Prostate gland (tissue), 2 donors: Measurements from ENCODE around the gene TTC27. TPM values are rescaled to one million over a fixed set of nuclear protein-coding genes. Genes with fewer than 3 reads are reported as not detected.
"Not testable (repeated sequence)": the region's sequence is repeated elsewhere in the genome, so short reads cannot be mapped to it uniquely, and the experiment has no call there.

Experiments used
- DNase-seq: peaks from one replicate; pipeline ENCODE4 v3.0.0-alpha.2; 2019; ENCODE audit warnings: low spot score
- H3K27ac ChIP-seq, 2 donors: fragments of 200-600 bp; sonication (generic); 2 replicates each; pipeline ENCODE4 v1.5.1; 2017 to 2019
- H3K27me3 ChIP-seq: fragments of 200-600 bp; sonication (generic); replicated peaks from 2 replicates; pipeline ENCODE4 v1.5.1; 2019; ENCODE audit not compliant: insufficient read depth
- H3K36me3 ChIP-seq, 2 donors: fragments of 200-600 bp; sonication (generic); 1 replicate in 1 of 2; 2 replicates in 1 of 2; pipeline versions ENCODE4 v1.5.1 to v1.8.1; 2017 to 2019
- H3K4me1 ChIP-seq: fragments of 200-600 bp; sonication (generic); replicated peaks from 2 replicates; pipeline ENCODE4 v1.5.1; 2019
- H3K4me3 ChIP-seq, 2 donors: fragments of 200-600 bp; sonication (generic); 2 replicates each; pipeline ENCODE4 v1.5.1; 2017 to 2019
- H3K9me3 ChIP-seq: fragments of 200-600 bp; sonication (generic); 2 replicates; pipeline ENCODE4 v1.5.1; 2017
- CTCF ChIP-seq, 4 experiments: fragments of 200-600 bp in 2 of 4; fragments of 450-650 bp in 2 of 4; sonication (generic) in 2 of 4; IDR thresholded peaks; 1 replicate in 3 of 4; 2 replicates in 1 of 4; pipeline ENCODE4 v1.5.1; 2016 to 2019; ENCODE audit warnings: antibody characterized with exemption in 4 of 4, mild to moderate bottlenecking in 2 of 4, moderate library complexity in 2 of 4
- POLR2A ChIP-seq: fragments of 450-650 bp; IDR thresholded peaks from one replicate; pipeline ENCODE4 v1.6.1; 2016; ENCODE audit warnings: antibody characterized with exemption, mild to moderate bottlenecking
- POLR2AphosphoS5 ChIP-seq: sonication (generic); formaldehyde crosslinking; IDR thresholded peaks from one replicate; pipeline ENCODE4 v1.6.1; 2017; ENCODE audit warnings: antibody characterized with exemption
- WGBS: methylation state at CpG from one replicate; pipeline ENCODE4 v1.1.5; 2018; 5-methylcytosine and 5-hydroxymethylcytosine counted together
- intact Hi-C: fragments of 100-400 bp; cut with DNase I; formaldehyde crosslinking; loops from one replicate; pipeline ENCODE4 v1.14.2; 2022
- total RNA-seq, 2 donors: library from RNA; depleted of rRNA; stranded (reverse); fragments of >200 nt; gene quantifications; one replicate each; pipeline ENCODE4 v1.1.0, GENCODE V29; 2016

TTC27 gene
- total RNA-seq, 2 donors from 2014 or later: 13.0 to 15.6 TPM

GRCh38 chr2:32752952-32753351 is 125.1 kb downstream of the TTC27 start:
- Histone ChIP-seq H3K36me3 (no peaks in the 10 kb centered on the region), H3K4me1 (no peaks in the 10 kb centered on the region), H3K9me3 (no peaks in the 10 kb centered on the region), H3K27me3 (no peaks in the 10 kb centered on the region), H3K4me3 (no peak overlapping the region), H3K27ac (no peak overlapping the region)
- intact Hi-C loops: no loop called here
- TF ChIP-seq CTCF (IDR thresholded peaks at IDR 0.05): no peak
- 94% methylated on average over 5 of the region's 5 CpGs for WGBS
- DNase-seq: no peak

DNA sequence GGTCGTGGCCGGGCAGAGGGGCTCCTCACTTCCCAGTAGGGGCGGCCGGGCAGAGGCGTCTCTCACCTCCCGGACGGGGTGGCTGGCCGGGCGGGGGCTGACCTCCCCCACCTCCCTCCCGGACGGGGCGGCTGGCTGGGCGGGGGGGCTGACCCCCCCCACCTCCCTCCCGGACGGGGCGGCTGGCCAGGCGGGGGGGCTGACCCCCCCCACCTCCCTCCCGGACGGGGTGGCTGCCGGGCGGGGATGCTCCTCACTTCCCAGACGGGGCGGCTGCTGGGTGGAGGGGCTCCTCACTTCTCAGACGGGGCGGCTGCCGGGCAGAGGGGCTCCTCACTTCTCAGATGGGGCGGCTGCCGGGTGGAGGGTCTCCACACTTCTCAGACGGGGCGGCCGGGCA is 126.8 kb downstream of the TTC27 start:
- H3K27me3 ChIP-seq, H3K9me3 ChIP-seq, DNase-seq, intact Hi-C loops, H3K4me1 ChIP-seq, H3K4me3 ChIP-seq, H3K27ac ChIP-seq, H3K36me3 ChIP-seq: not testable (repeated sequence)
- 95% methylated on average over 21 of the region's 31 CpGs for WGBS

- DNase-seq: no peak
- intact Hi-C loops: no loop called here
These were observed 127.8 kb downstream of the TTC27 start for GRCh38 chr2:32755666-32756065.

DNA sequence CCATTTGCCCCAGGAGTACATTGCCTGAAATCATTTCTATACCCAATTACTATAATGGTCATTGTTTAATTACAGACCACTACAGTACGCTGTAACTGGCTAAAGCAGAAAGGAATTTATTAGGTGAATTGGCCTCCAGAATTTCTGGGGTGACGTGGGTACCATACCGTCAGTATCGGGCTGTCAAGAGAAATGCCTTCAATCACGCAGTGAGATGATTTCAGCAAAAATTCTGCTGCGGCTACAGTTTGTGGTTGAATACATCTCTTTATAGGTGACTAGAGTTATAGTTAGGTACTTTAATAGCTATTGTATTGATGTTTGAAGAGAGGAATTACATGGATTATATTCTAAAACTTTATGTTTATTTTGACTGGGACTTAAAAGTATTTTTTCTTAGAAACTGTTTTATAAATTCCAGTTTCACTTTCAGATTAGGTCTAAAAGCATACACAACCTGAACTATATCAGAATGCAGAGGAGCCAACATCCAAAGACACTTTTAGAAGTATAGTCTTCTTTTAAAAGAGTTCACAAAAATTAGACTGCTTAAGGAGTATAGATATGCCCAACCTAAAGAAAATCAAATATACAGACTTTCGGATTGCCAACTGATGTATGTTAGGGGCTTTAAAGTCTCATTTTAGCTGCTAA is 128.4 kb downstream of the TTC27 start:
- no peak for TF ChIP-seq CTCF (IDR thresholded peaks at IDR 0.05)
- no peak for TF ChIP-seq POLR2A
- no peak for TF ChIP-seq POLR2AphosphoS5
- no peak for DNase-seq
- no peaks in the 10 kb centered on the region for H3K4me1 ChIP-seq
- H3K27me3 ChIP-seq: no peaks in the 10 kb centered on the region
- H3K27ac ChIP-seq: no peak overlapping the region
- H3K36me3 ChIP-seq: no peaks in the 10 kb centered on the region
- 75% methylated on average over 7 of the region's 7 CpGs for WGBS
- no peak overlapping the region for H3K4me3 ChIP-seq
- intact Hi-C loops: no loop called here
- H3K9me3 ChIP-seq: no peaks in the 10 kb centered on the region

More at GRCh38 chr2:32755666-32756065, 127.8 kb downstream of the TTC27 start:
- TF ChIP-seq CTCF (IDR thresholded peaks at IDR 0.05) (no peak), POLR2AphosphoS5 (no peak), POLR2A (no peak)
- Histone ChIP-seq H3K27ac (no peak overlapping the region), H3K36me3 (no peaks in the 10 kb centered on the region), H3K4me1 (no peaks in the 10 kb centered on the region), H3K27me3 (no peaks in the 10 kb centered on the region), H3K9me3 (no peaks in the 10 kb centered on the region), H3K4me3 (no peak overlapping the region)
- 96% methylated on average over 1 of the region's 1 CpG for WGBS

GRCh38 chr2:32758232-32758631 is 130.4 kb downstream of the TTC27 start:
- intact Hi-C loops: no loop called here
- WGBS: 91% methylated on average over 11 of the region's 11 CpGs
- Histone ChIP-seq H3K4me3 (no peak overlapping the region), H3K27ac (no peak overlapping the region), H3K4me1 (no peaks in the 10 kb centered on the region), H3K36me3 (no peaks in the 10 kb centered on the region), H3K27me3 (no peaks in the 10 kb centered on the region), H3K9me3 (no peaks in the 10 kb centered on the region)
- no peak for DNase-seq
- TF ChIP-seq POLR2AphosphoS5 (no peak), POLR2A (no peak), CTCF (IDR thresholded peaks at IDR 0.05) (no peak)
